K562 (cell line): Measurements from ENCODE around the gene KIF5A. TPM values are rescaled to one million over a fixed set of nuclear protein-coding genes. Genes with fewer than 3 reads are reported as not detected.

Experiments used
- ATAC-seq: fragments of 200-7000 bp; cut with Tn5 transposase; 3 replicates; pipeline ENCODE4 v1.9.1; 2020; ENCODE audit warnings: moderate library complexity
- BruUV-seq: library from RNA; stranded (reverse); fragments of 400-500 nt; replicated peaks from 2 replicates; lab custom pipeline; 2021; lab: Mats Ljungman, UMichigan
- CTCF ChIA-PET: fragments of 300-600 bp; formaldehyde crosslinking; extraction: SDS; loops from one replicate; lab custom pipeline; 2021; ENCODE audit warnings: low intra/inter-chr PET ratio; lab: Yijun Ruan, JAX
- POLR2A ChIA-PET: fragments of 300-600, 350-650 bp; sonication (Branson Sonifier 250); formaldehyde crosslinking; extraction: SDS; loops from one replicate; lab custom pipeline; 2021; ENCODE audit warnings: antibody characterized with exemption, inconsistent platforms; lab: Yijun Ruan, JAX
- DNase-seq, 4 experiments: peaks; one replicate each; pipeline versions ENCODE4 v3.0.0 to v3.0.0-alpha.2; 2011 to 2018; ENCODE audit warnings: low spot score in 3 of 4, mixed read lengths in 3 of 4; ENCODE audit errors: extremely low read depth in 1 of 4
- FAIRE-seq: peaks from 2 replicates; lab custom pipeline; 2011; peaks lifted over from hg19 to GRCh38; lab: Jason Lieb, UNC
- H2AFZ ChIP-seq: 2 replicates; pipeline ENCODE4 v1.6.0; 2011; ENCODE audit warnings: low read depth, low read length, control low read depth, inconsistent platforms
- H3K27ac ChIP-seq: fragments of 200-600 bp; 3 replicates; pipeline ENCODE4 v1.8.0; 2011; ENCODE audit warnings: low read depth, mild to moderate bottlenecking, control low read depth, inconsistent platforms, low read length, moderate library complexity, mixed read lengths; ENCODE audit errors: extremely low read depth
- H3K27me3 ChIP-seq, 2 experiments: fragments of 300-600 bp in 1 of 2; 2 replicates in 1 of 2; 3 replicates in 1 of 2; pipeline versions ENCODE4 v1.6.0 to v1.8.0; 2011; ENCODE audit warnings: inconsistent platforms in 2 of 2, low read length in 2 of 2, mild to moderate bottlenecking in 1 of 2, mixed read lengths in 1 of 2, moderate library complexity in 1 of 2; ENCODE audit not compliant: control insufficient read depth in 2 of 2, insufficient read depth in 2 of 2
- H3K36me3 ChIP-seq: fragments of 300-600 bp; 3 replicates; pipeline ENCODE4 v1.8.0; 2011; ENCODE audit warnings: mild to moderate bottlenecking, low read length, inconsistent platforms; ENCODE audit not compliant: control insufficient read depth, insufficient read depth
- H3K4me1 ChIP-seq, 2 experiments: fragments of 200-600 bp in 1 of 2; replicated peaks in 1 of 2; 2 replicates in 1 of 2; 3 replicates in 1 of 2; pipeline versions ENCODE4 v1.5.1 to v1.8.0; 2011; ENCODE audit warnings: inconsistent platforms in 2 of 2, low read length in 2 of 2, mild to moderate bottlenecking in 1 of 2, mixed read lengths in 1 of 2, moderate library complexity in 1 of 2; ENCODE audit not compliant: control insufficient read depth in 2 of 2, insufficient read depth in 2 of 2
- H3K4me2 ChIP-seq: 2 replicates; pipeline ENCODE4 v1.6.1; 2011; ENCODE audit warnings: low read length, control low read depth, inconsistent platforms, mixed read lengths; ENCODE audit not compliant: insufficient read depth
- H3K4me3 ChIP-seq: fragments of 200-600 bp; sonication (generic), shearing (Covaris generic); 2 replicates; pipeline ENCODE4 v1.5.1; 2016; ENCODE audit warnings: control low read depth, inconsistent platforms
- H3K79me2 ChIP-seq: fragments of 200-600 bp; 3 replicates; pipeline ENCODE4 v1.8.0; 2011; ENCODE audit warnings: low read length, inconsistent platforms; ENCODE audit not compliant: control insufficient read depth, insufficient read depth
- H3K9ac ChIP-seq, 2 experiments: 2 replicates each; pipeline versions ENCODE4 v1.6.0 to v1.6.1; 2011; ENCODE audit warnings: low read depth in 2 of 2, low read length in 2 of 2, control low read depth in 1 of 2, inconsistent platforms in 1 of 2, mild to moderate bottlenecking in 1 of 2, mixed read lengths in 1 of 2; ENCODE audit not compliant: insufficient read depth in 1 of 2
- H3K9me1 ChIP-seq: one replicate; pipeline ENCODE4 v1.6.0; 2011; ENCODE audit warnings: inconsistent platforms, mild to moderate bottlenecking, low read length, moderate library complexity; ENCODE audit not compliant: control insufficient read depth, insufficient read depth
- H3K9me3 ChIP-seq: replicated peaks from 2 replicates; pipeline ENCODE4 v1.5.1; 2011; ENCODE audit warnings: low read depth, low read length, inconsistent platforms; ENCODE audit not compliant: control insufficient read depth, insufficient read depth
- H4K20me1 ChIP-seq: replicated peaks from 2 replicates; pipeline ENCODE4 v1.6.1; 2011; ENCODE audit warnings: low read length, inconsistent platforms, mixed read lengths; ENCODE audit not compliant: control insufficient read depth, insufficient read depth
- ARHGAP35 ChIP-seq: fragments of 450-650 bp; IDR thresholded peaks from 2 replicates; pipeline ENCODE4 v1.6.1; 2018; ENCODE audit not compliant: partially characterized antibody
- BRD4 ChIP-seq: fragments of 200-600 bp; sonication (generic); IDR thresholded peaks from 2 replicates; pipeline ENCODE4 v1.6.1; 2017; ENCODE audit warnings: inconsistent platforms
- CBX1 ChIP-seq: sonication (generic); IDR thresholded peaks from 2 replicates; pipeline ENCODE4 v1.6.1; 2016; ENCODE audit warnings: antibody characterized with exemption, low read depth, mild to moderate bottlenecking
- CCNT2 ChIP-seq: IDR thresholded peaks from 2 replicates; pipeline ENCODE4 v1.6.1; 2011; ENCODE audit warnings: borderline replicate concordance, low read depth, mild to moderate bottlenecking, moderate library complexity, mixed read lengths, low read length; ENCODE audit not compliant: insufficient read length; ENCODE audit errors: extremely low read depth
- ELF2 ChIP-seq: fragments of 250-450 bp; sonication (Bioruptor Pico); IDR thresholded peaks from 2 replicates; pipeline ENCODE4 v1.5.0; 2021; ENCODE audit warnings: mild to moderate bottlenecking
- HCFC1 ChIP-seq: IDR thresholded peaks from 2 replicates; pipeline ENCODE4 v1.6.1; 2012; ENCODE audit warnings: low read depth, low read length, improper control_type of control experiment
- HDAC2 ChIP-seq: fragments of 450-650 bp; IDR thresholded peaks from 2 replicates; pipeline ENCODE4 v1.6.1; 2016; ENCODE audit warnings: mild to moderate bottlenecking
- MTF1 ChIP-seq: fragments of 250-450 bp; sonication (Bioruptor Pico); IDR thresholded peaks from 2 replicates; pipeline ENCODE4 v1.9.0; 2021; ENCODE audit warnings: moderate library complexity, mild to moderate bottlenecking, inconsistent platforms, borderline replicate concordance
- POLR3A ChIP-seq: IDR thresholded peaks from 2 replicates; pipeline ENCODE4 v1.6.1; 2011; ENCODE audit warnings: borderline replicate concordance, mild to moderate bottlenecking, moderate library complexity; ENCODE audit not compliant: insufficient read length, insufficient read depth; ENCODE audit errors: extremely low read depth
- SETDB1 ChIP-seq: IDR thresholded peaks from one replicate; pipeline ENCODE4 v1.6.1; 2012; ENCODE audit warnings: low read length, control low read depth, inconsistent platforms
- SMAD1 ChIP-seq: fragments of 150-350 bp; IDR thresholded peaks from 2 replicates; pipeline ENCODE4 v1.6.1; 2014; ENCODE audit warnings: low read length, low read depth; ENCODE audit not compliant: partially characterized antibody
- STAT5B ChIP-seq: fragments of 250-450 bp; sonication (Bioruptor Pico); IDR thresholded peaks from 2 replicates; pipeline ENCODE4 v1.8.0; 2021; ENCODE audit warnings: mild to moderate bottlenecking, inconsistent platforms
- THRAP3 ChIP-seq: fragments of 450-650 bp; IDR thresholded peaks from 2 replicates; pipeline ENCODE4 v1.6.1; 2016; ENCODE audit warnings: mild to moderate bottlenecking, inconsistent platforms, borderline replicate concordance
- ZBTB1 ChIP-seq: sonication (generic); formaldehyde crosslinking; IDR thresholded peaks from 2 replicates; pipeline ENCODE4 v1.8.1; 2023; ENCODE audit warnings: missing genetic modification reagents, low read depth, mild to moderate bottlenecking, borderline replicate concordance
- ZNF263 ChIP-seq: sonication (generic); formaldehyde crosslinking; IDR thresholded peaks from 2 replicates; pipeline ENCODE4 v1.8.0; 2022; ENCODE audit warnings: mild to moderate bottlenecking, missing genetic modification reagents, borderline replicate concordance
- ZNF696 ChIP-seq: fragments of 250-450 bp; sonication (Bioruptor Pico); conservative IDR thresholded peaks from 2 replicates; pipeline ENCODE4 v1.4.0; 2020; ENCODE audit warnings: mild to moderate bottlenecking, moderate library complexity
- WGBS: fragments of 100-300 bp; shearing (Covaris generic); methylation state at CpG from one replicate; pipeline ENCODE4 v1.1.6; 2016; ENCODE audit warnings: low coverage, mixed read lengths; ENCODE audit not compliant: insufficient coverage; ENCODE audit errors: missing lambda C conversion rate; 5-methylcytosine and 5-hydroxymethylcytosine counted together
- in situ Hi-C: fragments of 300-500 bp; cut with MboI; formaldehyde crosslinking; loops from 4 replicates; pipeline ENCODE4 v1.15.0; 2018; ENCODE audit warnings: inconsistent platforms, mixed read lengths
- intact Hi-C: fragments of 100-400 bp; cut with micrococcal nuclease; formaldehyde crosslinking; loops from 2 replicates; pipeline ENCODE4 v1.14.2; 2022
- polyA plus RNA-seq, 8 experiments: library from polyadenylated mRNA; depleted of rRNA in 4 of 8; stranded (reverse) in 5 of 8; unstranded in 3 of 8; fragments of >200 nt; fragmentation: Nextera tagmentation in 2 of 8; fragmentation: Illumina TruSeq in 1 of 8; extraction: Ambion mirVana in 2 of 8; extraction: Trizol in 1 of 8; gene quantifications; 2 replicates each; pipeline versions ENCODE4 v1.2.1 to v1.2.3, GENCODE V29; 2011 to 2014; ENCODE audit warnings: inconsistent platforms in 1 of 8, missing spikeins in 1 of 8
- total RNA-seq, 7 experiments: library from RNA; depleted of rRNA in 6 of 7; stranded (reverse); fragments of >200 nt in 6 of 7; fragmentation: Illumina TruSeq in 2 of 7; extraction: Trizol in 2 of 7; gene quantifications; 2 replicates each; pipeline versions ENCODE4 v1.2.1 to v1.2.3, GENCODE V29; 2011 to 2021; ENCODE audit warnings: low replicate concordance in 1 of 7
- TF ChIP-seq, protein P1 (sequence below): sonication (generic); formaldehyde crosslinking; IDR thresholded peaks from 2 replicates; pipeline ENCODE4 v1.8.0; 2023; ENCODE audit warnings: missing genetic modification reagents, mild to moderate bottlenecking, borderline replicate concordance

KIF5A gene
- total and polyA plus RNA-seq, 9 of the 15 experiments (the other 6 are each of a cell fraction or from before 2014, with no cell fraction given): 3.4 to 17.7 (median 8.0) TPM

DNA sequence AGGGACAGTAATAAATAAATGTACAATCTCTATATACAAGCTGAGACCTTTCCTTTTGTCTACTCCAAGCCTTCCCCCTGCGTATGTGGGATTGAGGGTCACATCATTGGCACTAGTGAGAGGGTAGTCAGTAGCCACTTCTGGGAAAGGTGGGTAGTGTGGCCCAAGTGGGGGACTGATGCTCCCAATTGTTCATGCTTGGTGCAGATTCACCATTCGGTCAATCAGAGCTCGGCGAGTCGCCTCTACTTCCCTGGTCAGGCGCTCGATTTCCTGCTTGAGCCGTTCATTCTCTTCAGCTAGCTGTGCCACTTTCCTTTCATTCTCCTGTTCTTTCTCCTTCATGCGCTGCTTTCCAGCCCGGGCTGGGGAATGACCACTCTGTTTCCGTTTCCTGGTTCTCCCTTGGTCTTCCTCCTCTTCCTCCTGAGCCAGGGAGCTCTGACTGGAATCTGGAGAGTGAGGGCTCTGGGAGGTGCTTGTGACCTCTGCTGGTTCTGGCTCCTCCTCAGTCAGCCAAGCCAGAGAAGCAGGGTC lies 33.2 kb upstream of the KIF5A start:
- H2AFZ ChIP-seq: no peak overlapping the region
- ChIA-PET CTCF (no interaction called here), POLR2A (interaction anchor here (0.6 to 10.1 kb wide), 24 partner anchors 7 to 392 kb away, joined by 3 to 184 read pairs (median 4); partner anchors contain the start of gene DCTN2)
- peak overlapping the region; percentile 59; the same call in 2 of the 3 replicates for H3K27ac ChIP-seq
- no peak overlapping the region for H3K4me3 ChIP-seq
- 79% methylated on average over 11 of the region's 11 CpGs for WGBS
- H3K27me3 ChIP-seq: no peaks in the 10 kb centered on the region
- DNase-seq (no peak), ATAC-seq (no peak), FAIRE-seq (no peak)
- peaks cover 41% of the 10 kb centered on the region for H3K79me2 ChIP-seq
- in situ Hi-C loops: no loop called here
- peak overlapping the region in 1 of 2 experiments; percentile 53; a peak in 3 of 4 replicates for H3K9ac ChIP-seq
- H4K20me1 ChIP-seq: peaks cover 52% of the 10 kb centered on the region
- H3K4me1 ChIP-seq: peaks cover 13 to 27% of the 10 kb centered on the region in 2 experiments
- H3K4me2 ChIP-seq: peak overlapping the region; percentile 99; the same call in 1 of the 2 replicates
- peaks cover 7% of the 10 kb centered on the region for H3K9me1 ChIP-seq
- H3K9me3 ChIP-seq: no peaks in the 10 kb centered on the region
- H3K36me3 ChIP-seq: peaks cover 81% of the 10 kb centered on the region
- intact Hi-C loops: no loop called here
- BruUV-seq: no TSS peak
- TF ChIP-seq HDAC2 (no peak), MTF1 (CRISPR knock-in tag) (no peak), STAT5B (no peak), ZNF263 (CRISPR knock-in tag) (0 out of 2 replicates have a peak, but pooled peaks have one; percentile 15), ARHGAP35 (peak; percentile 27), THRAP3 (peak; percentile 89; the same call in 1 of the 2 replicates), SETDB1 (no peak), ZNF696 (CRISPR knock-in tag) (no peak), ELF2 (CRISPR knock-in tag) (peak; percentile 35; the same call in 1 of the 2 replicates), POLR3A (no peak), BRD4 (no peak), HCFC1 (no peak), CBX1 (0 out of 2 replicates have a peak, but pooled peaks have one; percentile 35), CCNT2 (peak; percentile 2), ZBTB1 (CRISPR knock-in tag) (no peak), SMAD1 (peak; percentile 62)
- TF ChIP-seq, protein P1, sequence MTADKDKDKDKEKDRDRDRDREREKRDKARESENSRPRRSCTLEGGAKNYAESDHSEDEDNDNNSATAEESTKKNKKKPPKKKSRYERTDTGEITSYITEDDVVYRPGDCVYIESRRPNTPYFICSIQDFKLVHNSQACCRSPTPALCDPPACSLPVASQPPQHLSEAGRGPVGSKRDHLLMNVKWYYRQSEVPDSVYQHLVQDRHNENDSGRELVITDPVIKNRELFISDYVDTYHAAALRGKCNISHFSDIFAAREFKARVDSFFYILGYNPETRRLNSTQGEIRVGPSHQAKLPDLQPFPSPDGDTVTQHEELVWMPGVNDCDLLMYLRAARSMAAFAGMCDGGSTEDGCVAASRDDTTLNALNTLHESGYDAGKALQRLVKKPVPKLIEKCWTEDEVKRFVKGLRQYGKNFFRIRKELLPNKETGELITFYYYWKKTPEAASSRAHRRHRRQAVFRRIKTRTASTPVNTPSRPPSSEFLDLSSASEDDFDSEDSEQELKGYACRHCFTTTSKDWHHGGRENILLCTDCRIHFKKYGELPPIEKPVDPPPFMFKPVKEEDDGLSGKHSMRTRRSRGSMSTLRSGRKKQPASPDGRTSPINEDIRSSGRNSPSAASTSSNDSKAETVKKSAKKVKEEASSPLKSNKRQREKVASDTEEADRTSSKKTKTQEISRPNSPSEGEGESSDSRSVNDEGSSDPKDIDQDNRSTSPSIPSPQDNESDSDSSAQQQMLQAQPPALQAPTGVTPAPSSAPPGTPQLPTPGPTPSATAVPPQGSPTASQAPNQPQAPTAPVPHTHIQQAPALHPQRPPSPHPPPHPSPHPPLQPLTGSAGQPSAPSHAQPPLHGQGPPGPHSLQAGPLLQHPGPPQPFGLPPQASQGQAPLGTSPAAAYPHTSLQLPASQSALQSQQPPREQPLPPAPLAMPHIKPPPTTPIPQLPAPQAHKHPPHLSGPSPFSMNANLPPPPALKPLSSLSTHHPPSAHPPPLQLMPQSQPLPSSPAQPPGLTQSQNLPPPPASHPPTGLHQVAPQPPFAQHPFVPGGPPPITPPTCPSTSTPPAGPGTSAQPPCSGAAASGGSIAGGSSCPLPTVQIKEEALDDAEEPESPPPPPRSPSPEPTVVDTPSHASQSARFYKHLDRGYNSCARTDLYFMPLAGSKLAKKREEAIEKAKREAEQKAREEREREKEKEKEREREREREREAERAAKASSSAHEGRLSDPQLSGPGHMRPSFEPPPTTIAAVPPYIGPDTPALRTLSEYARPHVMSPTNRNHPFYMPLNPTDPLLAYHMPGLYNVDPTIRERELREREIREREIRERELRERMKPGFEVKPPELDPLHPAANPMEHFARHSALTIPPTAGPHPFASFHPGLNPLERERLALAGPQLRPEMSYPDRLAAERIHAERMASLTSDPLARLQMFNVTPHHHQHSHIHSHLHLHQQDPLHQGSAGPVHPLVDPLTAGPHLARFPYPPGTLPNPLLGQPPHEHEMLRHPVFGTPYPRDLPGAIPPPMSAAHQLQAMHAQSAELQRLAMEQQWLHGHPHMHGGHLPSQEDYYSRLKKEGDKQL (CRISPR knock-in tag): 0 out of 2 replicates have a peak, but pooled peaks have one; percentile 1
